NCI-H2196 (cell line): ENCODE measurements around the gene HEBP1.
"Not testable (repeated sequence)": the region's sequence is repeated elsewhere in the genome, so short reads cannot be mapped to it uniquely, and the experiment has no call there.

ENCODE experiments used
- DNase-seq: peaks from one replicate; lab custom pipeline; 2025; ENCODE audit not compliant: unreplicated experiment; lab: John Stamatoyannopoulos, UW

The HEBP1 gene, protein sequence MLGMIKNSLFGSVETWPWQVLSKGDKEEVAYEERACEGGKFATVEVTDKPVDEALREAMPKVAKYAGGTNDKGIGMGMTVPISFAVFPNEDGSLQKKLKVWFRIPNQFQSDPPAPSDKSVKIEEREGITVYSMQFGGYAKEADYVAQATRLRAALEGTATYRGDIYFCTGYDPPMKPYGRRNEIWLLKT

DNA sequence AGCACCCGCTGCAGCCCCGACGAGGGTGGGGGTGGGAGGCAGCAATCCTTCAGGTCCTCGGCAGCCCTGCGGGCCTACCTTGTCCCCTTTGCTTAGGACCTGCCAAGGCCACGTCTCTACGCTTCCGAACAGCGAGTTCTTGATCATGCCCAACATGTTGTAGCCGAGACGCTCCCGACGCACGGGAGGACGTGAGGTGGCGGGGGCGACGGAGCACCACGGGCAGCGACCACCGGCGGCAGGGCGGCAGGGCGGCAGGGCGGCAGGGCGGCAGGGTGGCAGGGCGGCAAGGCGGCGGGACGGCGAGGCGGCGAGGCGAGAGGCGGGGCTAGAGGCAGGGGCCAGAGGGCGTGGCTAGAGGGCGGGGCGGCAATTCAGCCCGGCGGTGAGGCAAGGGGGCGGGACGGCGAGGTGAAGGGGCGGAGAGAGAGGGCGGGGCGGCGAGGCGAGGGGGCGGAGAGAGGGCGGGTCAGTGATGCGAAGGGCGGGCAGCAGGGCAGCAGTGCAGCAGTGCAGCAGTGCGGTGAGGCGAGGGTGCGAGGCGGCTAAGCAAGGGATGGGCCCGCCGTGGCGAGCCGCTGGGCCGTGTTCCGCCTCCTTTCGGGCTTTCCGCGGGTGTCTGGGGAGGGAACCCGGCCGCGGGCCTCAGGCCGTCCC is at the start of gene HEBP1:
Gene HEBP1, minus strand, starts transcription at position 307 of the 657 bp plus-strand sequence. Its CDS starts 151 bp downstream, at position 156.
- DNase-seq: peak; percentile 64

DNA sequence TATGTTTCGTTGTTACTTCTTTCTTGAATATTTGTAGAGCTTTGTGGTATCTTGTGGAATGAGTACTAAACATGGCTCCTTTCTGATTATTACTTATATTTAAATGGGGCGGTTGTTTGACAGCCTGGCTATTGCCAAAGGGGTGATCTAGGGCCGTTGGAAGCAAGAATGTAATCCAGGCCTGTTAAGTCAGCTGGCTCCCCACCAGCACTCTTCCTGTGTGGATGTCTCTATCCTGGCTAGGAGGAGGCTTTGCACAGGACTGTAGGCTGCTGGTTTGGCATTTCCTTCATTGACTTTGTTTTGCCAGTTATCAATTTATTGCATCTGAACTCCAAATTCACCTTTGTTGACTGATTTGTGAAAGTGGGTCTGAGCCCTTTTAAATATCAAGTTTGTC is 49.8 kb upstream of the HEBP1 start:
- DNase-seq: no peak

DNA sequence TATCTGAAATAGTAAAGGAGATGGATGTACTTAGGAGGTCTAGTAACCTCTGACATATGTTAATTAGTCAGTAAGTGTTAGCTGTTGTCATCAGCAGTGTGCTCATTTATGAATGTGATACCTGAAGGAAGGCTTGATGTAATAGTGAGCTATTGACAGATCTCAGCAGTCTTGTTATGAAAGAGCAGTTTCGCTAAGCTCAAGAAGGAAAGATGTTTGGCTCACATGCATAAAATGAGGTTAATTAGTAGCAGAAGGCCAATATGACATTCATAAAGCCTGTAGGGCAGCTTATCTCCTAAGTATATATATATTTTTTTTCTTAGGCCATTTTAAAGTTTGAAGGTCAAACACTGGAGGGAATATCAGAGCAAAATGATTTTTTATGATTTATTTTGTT is 46.9 kb upstream of the HEBP1 start:
- no peak for DNase-seq

DNA sequence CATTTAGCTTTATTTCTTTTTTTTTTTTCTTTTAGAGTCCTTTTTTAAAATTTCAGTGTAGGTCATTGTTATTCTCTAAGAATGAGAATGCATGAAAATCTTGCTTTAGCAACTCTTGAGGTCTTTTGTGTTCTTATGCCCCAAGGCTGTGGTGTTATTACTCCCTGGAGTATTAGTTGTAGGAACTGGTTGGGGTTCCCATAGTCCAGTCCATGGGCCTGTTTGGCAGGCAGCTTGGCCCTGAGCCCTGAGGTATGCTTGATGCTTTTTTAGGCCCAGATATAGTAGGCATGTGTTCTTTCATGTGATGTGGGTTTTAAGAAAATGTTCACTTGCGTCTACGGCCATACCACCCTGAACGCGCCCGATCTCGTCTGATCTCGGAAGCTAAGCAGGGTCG is 45.8 kb upstream of the HEBP1 start:
- no peak for DNase-seq

DNA sequence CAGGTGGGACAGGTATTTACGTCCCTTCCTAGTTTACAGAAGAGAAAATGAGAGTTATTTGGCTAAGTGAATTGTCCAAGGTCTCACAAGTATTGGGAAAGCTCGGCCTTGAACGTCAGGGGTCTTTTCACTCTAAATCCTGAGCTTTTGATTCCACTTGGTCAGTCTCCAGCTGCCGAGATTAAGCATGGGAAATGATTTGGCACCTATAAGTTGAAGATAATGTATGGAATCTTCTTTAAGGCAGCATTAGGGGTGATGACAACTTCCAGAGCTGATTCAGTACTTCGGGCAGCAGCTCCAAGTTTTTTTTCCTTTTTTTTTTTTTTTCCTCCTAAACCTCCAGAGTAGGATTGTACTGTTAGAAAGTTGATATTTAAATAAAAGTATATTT is 44.8 kb upstream of the HEBP1 start:
- DNase-seq: no peak

DNA sequence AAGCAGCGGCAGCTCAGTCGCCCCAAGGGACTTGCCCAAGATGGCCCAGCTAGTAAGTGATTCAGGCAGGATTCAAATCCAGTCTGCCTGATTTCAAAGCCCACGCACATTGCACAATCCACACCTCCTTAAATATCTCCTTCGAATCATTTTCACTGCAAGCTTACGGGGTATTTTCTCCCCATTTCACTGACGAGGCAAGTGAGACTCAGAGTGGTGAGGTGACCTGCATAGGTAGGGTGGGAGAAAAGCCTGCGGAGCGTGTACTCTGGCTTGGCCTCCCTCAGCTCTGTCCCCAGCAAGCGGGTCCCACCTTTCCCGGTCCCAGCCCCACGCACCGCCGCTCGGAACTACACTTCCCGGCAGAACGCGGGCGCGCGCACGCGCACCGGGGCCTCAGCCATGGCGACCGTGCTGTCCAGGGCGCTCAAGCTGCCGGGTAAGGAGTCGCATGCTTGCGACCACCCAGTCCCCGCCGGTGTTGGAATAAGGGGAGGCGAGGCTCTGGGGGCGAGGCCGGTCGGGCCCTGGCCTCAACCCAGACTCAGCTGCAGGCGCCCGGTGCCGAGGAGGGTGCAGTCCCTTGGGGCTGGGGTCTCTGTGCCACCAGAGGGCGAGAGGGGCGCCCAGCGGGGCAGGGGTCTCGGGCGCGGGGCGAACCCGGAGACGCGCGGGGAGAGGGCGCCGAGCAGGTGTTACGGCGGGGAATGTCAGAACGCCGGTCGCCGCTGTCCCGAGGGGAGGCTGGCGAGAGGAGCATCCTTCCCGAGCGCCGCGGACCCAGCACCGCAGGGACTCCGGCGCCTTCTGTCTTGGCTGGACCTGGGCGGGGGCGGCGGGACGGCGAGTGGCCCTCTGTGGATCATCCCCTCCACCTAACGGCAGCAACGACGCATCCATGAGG is 44.2 kb upstream of the HEBP1 start, which contains the start of gene FAM234B:
Gene FAM234B, plus strand, starts transcription at position 380 of the 904 bp plus-strand sequence. Its CDS starts 23 bp downstream, at position 403.
- peak; percentile 32 for DNase-seq

DNA sequence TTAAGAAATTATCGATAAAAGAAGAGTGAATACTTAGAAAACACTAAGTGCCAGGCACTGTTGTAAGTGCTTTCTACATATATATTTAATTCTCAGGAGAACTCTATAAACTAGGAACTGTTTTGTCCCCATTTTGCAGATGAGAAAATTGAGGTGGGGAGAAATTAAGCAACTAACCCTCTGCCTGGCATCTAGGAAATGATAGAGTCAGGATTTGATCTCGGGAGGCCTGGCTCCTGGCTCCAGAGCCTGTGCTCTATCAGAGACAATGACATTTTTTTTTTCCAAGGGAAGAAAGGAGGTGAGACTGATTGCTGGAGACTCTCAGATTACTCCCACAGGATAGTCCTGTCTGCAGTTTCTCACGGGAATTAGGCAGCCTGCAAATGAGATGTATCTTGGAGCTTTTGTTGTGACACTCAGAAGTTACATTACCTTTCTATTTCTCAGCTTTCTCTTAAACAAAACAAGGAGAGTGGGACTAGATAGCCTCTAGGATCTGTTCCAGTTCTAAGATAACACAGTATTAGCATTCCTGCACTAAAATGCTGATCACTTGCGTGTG is 42.7 kb upstream of the HEBP1 start:
- DNase-seq: no peak

DNA sequence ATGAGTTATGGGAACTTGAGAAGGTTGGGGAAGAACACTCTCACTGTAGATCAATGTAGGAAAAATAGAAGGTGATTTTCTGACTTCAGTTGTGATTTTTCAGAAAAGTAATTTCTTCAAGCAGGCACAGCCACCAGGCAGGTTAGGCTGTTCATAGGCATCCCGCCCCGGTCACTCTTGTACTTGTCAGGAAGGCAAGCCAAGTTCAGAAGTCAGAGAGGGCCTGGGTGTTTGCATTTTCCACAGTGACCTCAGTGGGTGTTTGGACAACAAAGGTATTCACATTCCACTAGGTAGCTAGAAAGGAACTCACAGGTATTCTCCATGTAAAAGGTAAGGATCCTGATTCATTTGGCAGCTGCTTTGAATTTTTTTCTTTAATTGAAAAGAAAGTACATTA is 41.2 kb upstream of the HEBP1 start:
- DNase-seq: no peak

DNA sequence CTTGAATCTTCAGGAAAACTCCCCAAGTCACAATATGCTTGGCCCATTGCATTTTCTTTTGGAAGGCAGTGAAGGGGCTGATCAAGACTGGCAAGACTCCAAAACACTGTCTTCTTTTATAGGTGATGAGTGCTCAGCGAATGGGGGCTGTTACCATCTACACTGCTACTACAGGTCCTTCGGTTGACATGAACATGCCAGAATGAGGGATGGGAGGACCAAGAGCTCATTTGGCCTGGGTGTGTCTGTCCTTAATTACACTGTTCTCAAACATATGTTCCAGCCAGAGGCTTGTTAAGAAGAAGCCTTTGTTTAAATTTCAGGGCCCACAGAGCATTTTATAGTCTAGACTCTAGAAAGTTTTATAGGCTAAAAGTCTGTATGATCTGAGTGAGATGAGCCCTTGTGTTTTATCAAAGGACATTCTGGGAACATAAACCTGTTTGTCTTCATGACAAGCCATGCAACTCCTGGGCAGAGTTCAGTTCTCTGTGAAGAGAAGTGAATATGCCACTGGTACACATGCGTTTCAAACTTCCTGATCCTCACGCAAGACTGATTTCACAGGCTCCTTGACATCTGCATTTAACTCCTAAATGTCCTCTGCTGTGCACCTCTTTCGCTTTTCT is 39.4 kb upstream of the HEBP1 start:
- DNase-seq: no peak

DNA sequence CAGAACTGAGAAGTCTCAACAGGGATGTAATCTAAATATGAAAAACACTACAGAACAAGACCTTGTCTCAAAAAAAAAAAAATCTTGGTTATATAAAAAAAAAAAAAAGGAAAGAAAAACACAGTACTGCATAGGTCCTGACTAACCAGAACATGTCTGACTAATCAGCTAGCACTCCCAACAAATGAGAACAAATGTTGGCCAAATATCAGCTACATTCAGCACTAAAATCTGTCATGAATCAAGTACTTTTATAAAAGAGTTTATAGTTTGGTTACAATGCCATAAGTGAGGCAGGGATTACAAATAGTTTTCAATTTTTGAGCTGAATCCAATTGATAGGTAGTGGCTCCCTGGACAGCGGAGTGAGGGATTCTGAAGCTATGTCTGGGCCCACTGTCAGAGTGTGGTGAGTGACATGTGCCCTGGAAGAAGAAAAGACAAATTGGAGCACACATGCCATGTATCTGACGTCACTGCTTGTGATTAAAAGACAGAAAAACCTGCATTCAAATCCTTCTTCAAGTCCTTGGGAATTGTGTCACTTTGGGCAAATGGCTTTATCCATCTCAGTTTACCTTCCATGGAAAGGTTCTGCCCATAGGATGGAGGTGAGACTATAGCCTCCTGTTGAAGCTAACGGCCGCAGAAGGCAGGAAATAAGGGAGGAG is 38.6 kb upstream of the HEBP1 start:
- no peak for DNase-seq

DNA sequence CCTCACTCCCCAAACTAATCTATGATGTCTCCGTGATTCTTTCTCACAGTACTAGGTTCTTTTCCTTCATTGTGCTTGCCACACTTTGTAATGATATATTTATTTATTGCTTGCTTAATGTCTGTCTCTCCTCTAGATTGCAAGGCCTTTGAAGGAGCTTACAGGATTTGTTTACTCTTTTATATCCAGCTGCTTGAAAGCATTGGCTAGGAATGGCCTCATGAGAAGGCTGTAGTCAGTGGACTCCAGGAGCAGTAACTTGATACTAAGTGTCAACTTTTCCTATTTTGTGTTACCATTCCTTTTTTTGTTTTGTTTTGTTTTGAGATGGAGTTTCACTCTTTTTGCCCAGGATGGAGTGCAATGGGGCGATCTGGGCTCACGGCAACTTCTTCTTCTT is 36.8 kb upstream of the HEBP1 start:
- DNase-seq: no peak

DNA sequence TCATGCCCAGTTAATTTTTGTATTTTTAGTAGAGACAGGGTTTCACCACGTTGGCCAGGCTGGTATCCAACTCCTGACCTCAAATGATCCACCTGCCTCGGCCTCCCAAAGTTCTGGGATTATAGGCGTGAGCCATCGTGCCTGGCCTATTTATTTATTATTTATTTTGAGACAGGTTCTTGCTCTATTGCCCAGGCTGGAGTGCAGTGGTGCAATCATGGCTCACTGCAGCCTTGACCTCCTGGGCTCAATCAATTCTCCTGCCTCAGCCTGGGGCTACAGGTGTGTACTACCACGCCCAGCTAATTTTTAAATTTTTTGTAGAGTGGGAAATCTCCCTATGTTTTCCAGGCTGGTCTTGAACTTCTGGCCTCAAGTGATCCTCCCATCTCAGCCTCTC is 35.3 kb upstream of the HEBP1 start:
- not testable (repeated sequence) for DNase-seq

DNA sequence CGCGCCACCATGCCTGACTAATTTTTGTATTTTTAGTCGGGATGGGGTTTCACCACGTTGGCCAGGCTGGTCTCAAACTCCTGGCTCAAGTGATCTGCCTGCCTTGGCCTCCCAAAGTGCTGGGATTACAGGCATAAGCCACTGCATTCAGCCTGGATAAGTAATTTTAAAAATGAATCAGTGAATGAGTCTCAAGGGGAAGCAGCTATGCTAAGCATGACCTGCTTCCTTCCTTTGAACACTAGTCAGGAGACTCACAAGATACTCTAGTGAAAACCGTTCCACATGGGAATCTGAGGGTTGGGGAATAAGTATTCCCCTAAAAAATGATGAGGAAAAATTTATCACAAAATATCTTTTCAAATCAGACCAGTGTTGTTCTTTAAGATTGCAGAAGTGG is 33.4 kb upstream of the HEBP1 start:
- no peak for DNase-seq

DNA sequence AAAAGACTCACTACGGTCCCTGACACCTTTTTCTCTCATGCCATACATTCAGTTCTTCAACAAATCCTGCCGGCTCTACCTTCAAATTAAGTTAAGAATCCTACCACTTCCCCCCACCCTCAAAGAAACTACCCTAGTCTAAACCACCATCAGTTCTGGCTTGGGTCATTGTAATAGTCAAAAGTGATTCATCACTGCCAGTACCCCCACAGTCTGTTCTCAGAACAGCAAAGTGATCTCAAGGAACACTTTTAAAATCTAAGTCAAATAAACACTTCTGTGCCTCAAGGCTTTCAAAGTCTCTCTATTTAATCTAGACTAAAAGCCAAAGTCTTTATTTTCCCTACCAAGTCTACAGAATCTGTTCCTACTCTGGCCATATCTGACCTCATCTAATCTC is 32.1 kb upstream of the HEBP1 start:
- no peak for DNase-seq

DNA sequence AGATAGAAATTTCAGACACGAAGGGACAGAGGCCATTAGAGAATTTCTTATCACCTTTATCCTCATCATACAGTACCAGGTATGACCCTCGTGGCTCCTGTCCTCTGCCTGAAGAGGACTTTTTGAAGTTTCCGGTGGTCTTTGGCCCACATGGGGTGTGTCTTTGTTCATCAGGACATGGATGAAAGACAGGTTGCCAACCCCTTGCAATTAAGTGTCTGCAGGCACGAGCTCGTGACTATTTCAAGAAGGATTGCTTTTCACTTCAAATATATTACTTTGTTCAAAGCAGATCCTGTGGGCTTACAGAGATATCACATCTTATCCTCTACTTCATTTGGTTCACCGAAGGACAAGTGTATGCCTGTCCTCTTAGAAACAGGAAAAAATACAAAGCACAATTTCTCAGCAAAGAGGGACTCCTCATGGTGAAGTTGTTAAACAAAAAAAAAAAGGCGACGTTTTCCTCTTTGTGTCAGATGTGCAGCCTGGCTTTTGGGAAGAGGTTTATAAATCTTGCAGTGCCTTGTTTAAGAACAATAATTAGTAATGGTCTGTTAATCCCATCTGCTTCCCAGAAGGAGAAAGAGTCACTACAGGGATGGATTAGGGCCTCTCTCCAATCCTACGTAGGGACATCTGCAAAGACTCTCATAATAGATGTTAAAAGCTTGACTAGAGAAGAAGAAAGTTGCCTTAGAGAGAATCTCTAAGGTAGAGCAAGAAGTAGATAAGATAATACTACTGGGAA is 30.7 kb upstream of the HEBP1 start:
- DNase-seq: no peak

DNA sequence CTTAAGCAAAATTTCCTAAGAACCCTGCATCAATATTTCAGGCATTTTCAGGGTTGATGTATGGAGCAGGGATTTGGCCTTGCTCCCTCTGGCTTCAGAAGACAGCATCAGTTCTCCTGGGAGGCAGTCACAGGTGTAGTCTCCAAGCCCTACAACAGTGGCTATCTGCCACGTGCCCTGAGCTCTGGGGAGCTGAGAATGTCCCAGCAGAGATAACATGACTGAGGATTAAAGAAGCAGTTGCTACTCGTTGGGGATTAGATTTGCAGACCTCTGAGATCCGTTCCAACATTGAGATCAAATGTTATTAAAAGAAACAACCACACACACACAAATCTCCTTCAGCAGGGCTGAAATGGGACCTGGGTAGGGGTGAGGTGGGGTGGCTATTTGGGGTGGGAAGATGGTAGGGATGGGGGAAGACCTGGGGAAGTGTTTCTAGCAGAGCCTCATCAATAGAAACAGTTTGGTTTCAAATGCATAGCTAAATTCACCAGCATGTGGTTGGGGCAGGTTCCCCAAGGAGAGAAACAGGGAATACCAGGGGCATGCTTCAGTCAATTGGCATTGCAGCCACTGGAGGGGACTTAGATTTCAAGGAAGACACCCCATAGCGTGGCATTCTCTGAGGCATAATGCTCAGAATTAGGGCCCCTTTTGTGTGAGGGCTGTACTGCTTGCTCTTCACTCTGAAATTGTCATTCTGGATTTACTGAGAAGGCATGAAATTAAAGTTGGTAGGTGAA is 28.9 kb upstream of the HEBP1 start:
- DNase-seq: no peak

DNA sequence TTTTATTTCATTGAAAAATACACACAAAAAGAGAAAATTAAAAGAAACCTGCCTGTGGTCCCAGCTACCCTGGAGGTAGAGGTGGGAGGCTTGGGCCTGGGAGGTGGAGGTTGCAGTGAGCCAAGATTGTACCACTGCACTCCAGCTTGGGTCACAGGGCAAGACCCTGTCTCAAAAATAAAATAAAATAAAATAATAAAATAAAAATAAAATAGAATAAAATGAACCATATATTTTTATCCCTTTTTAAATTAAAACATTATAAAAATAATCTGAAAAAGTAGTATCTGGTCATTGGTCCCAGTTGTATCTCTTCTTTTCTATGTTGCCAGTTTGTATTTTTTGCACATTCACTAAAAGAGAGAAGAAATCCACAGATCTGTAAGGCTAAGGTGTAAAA is 27.4 kb upstream of the HEBP1 start:
- DNase-seq: no peak

DNA sequence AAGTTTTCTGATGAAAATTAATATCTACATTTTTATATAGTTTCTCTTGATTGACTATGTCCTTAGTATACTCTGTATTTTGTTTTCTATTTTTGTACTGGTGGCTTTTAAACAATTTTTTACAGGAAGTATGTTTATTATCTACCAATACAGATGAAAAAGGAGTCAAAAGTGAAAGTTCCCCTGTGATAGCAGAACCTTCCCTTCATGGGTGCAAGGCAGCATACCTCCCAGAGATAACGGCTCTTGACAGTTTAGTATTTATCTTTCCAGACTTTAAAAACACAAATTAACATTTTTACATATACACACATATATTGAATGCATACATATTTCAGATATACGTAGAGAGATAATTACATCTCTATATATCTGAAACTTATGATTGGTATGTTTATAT is 27.0 kb upstream of the HEBP1 start:
- DNase-seq: no peak

DNA sequence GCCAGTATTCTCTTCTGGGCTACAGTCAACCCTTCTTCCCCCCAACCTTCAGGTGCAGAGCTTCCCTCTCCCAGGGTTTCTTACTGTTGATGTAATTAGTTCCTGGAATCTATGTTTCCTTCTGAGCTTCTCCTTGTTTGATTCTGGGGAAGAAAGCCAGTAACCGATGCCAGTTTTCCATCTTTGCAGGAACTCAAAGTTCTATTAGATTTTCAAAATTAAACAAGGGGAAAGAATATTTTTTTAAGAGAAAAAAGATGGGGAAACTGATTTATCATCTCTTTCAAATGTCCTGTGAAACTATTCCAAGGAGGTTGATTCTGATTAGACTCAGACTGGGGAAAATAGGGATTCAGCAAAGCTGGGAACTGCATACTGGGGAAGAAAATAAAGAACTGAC is 26.2 kb upstream of the HEBP1 start:
- DNase-seq: no peak
